HG03460 (cell line): ENCODE results near the gene SAMD4B.
"Not testable (repeated sequence)": the region's sequence is repeated elsewhere in the genome, so short reads cannot be mapped to it uniquely, and the experiment has no call there.

ENCODE experiments used
- ATAC-seq: cut with Tn5 transposase; IDR thresholded peaks from one replicate; pipeline ENCODE4 v1.9.1; 2021; ENCODE audit not compliant: unreplicated experiment

The SAMD4B gene, protein sequence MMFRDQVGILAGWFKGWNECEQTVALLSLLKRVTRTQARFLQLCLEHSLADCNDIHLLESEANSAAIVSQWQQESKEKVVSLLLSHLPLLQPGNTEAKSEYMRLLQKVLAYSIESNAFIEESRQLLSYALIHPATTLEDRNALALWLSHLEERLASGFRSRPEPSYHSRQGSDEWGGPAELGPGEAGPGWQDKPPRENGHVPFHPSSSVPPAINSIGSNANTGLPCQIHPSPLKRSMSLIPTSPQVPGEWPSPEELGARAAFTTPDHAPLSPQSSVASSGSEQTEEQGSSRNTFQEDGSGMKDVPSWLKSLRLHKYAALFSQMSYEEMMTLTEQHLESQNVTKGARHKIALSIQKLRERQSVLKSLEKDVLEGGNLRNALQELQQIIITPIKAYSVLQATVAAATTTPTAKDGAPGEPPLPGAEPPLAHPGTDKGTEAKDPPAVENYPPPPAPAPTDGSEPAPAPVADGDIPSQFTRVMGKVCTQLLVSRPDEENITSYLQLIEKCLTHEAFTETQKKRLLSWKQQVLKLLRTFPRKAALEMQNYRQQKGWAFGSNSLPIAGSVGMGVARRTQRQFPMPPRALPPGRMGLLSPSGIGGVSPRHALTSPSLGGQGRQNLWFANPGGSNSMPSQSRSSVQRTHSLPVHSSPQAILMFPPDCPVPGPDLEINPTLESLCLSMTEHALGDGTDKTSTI

GRCh38 chr19:39341719-39342604 is at the start of gene SAMD4B:
Gene SAMD4B (plus strand): TSS chr19:39342421. CDS start chr19:39356894, 14,473 bp downstream.
- peak; percentile 80 for ATAC-seq

DNA sequence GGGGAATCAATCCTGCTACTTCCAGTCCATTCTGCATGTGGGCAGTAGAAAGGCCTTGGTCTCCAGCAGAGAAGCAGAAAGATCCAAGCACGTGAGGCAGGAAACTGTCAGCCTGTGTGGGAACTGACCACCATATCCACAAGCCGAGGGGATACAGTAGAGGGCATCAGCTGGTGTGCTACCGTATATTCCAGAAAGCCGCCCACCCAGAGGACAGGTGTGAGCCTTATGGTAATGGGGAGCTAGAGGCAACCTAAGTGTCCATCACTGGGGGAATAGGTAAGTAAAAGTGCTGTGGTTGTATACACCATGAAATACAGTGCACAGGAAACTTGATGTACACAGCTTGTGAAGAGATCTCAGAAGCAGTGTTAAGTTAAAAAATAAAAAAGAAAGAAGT is 48.8 kb upstream of the SAMD4B start:
- no peak for ATAC-seq

DNA sequence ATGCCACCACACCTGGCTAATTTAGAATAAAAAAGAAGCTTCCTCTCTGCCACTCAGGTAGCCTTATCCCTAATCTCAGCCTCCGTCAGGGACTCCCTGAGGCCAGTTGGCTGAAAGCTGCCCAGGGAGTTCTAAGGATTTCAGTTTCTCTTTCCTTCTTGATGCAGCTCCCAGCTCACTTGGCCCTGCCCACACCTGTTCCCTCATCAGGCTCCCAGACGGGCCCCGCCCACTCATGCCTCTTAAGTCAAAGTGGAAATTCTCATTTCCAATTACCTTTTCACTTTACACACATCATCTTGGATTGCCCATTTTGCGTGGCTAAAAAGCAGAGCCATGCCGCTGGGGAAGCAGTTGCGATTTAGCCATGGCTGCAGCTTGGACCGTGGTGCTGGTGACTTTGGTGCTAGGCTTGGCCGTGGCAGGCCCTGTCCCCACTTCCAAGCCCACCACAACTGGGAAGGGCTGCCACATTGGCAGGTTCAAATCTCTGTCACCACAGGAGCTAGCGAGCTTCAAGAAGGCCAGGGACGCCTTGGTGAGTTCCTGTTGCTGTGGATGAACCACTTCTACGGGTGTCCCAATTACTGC is 46.1 kb upstream of the SAMD4B start, which contains the start of gene IFNL1:
Gene IFNL1 (plus strand): TSS at position 353 of the 591 bp plus-strand sequence. CDS start 15 bp downstream, at position 368.
- no peak for ATAC-seq

- no peak for ATAC-seq
Observed at GRCh38 chr19:39296906-39297305, 45.3 kb upstream of the SAMD4B start.

- ATAC-seq, result no peak
Observed at GRCh38 chr19:39297931-39298634, 44.1 kb upstream of the SAMD4B start.

- no peak for ATAC-seq
Observed at GRCh38 chr19:39299404-39299803, 42.8 kb upstream of the SAMD4B start.

DNA sequence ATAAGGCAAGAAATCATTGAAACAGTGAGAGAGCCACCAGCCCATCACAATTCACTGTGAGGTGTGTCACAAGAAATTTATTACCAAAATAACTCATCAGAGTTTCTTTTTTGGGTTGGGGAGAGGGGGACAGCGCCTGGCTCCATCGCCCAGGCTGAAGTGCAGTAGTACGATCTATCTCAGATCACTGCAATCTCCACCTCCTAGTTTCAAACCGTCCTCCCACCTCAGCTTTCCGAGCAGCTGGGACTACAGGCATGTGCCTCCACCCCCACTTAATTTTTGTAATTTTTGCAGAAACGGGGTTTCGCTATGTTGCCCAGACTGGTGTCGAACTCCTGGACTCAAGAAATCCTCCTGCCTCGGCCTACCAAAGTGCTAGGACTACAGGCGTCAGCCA is 42.4 kb upstream of the SAMD4B start:
- ATAC-seq, result no peak

- no peak for ATAC-seq
Observed at GRCh38 chr19:39301021-39301420, 41.2 kb upstream of the SAMD4B start.

- ATAC-seq, result no peak
Observed at GRCh38 chr19:39301562-39301961, 40.7 kb upstream of the SAMD4B start.

DNA sequence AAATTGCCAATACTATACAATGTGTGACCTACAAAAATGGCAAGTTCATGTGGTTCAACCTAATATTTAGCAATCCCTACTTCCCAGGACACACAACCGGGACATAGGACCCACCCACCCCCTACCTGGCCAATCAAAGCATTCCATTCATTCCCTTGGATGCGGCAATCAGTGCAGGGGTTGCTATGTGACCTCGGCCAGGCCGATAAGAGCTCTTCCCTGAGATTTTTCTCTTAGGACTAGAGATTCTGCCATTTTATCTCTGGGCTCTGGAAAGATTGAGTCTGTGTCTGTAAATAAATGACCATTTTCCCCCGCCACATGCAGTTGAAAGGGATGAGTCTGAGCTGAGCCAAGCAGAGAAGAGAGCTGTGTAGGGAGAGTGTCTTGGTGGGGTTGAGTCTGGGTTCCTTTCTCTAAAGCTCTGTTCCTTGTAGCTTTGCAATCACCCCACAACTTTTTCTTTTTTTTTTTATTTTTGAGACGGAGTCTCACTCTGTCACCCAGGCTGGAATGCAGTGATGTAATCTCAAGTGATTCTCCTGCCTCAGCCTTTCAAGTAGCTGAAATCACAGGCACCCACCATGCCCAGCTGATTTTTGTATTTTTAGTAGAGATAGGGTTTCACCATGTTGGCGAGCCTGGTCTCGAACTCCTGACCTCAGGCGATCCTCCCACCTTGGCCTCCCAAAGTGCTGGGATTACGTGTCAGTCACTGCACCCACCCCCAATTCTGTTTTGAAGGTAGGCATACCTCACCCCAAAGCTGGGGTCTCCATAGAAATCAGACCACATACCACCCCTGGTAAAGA is 38.6 kb upstream of the SAMD4B start:
- ATAC-seq, result no peak

- ATAC-seq, result no peak
Observed at GRCh38 chr19:39304185-39304513, 38.1 kb upstream of the SAMD4B start.

DNA sequence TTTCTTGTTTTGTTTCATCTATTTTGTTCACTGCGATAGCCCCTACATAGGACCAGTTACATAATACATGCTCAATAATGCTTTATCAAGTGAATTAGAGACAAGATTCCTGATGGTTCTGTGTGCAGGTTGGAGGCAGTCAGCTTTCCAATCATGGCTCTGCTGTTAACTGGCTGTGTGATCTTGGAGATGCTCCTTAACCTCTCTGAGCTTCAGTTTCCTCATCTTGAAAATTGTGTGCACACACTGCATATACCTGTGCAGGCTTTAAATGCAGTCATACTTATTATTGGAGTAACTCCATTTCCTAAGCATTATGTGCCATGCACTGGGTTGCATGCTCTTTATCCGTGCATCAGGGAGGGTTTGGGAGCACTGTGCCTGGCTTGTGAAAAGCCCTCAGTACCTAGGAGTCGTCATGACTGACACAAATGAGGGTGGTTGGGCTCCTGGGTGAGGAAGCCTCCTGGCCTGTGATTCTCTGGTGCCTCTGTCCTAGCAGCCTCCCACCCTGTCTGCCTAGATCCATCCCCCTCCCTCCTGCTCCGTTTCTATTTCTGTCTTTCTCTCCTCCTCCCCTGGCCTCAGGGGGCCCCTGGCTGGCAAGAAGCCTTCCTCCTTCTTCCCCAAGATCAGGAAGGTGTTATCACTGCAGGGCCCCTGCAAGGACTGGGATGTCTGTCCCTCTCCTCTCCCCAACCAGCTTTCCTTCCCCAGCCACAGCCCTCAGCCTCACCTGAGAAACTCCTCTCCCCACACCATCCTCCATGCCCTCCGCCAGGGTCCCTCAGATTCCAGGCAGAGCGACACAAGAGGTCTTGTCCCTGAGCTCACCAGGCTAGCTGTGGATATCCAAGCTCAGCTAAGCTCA is 37.3 kb upstream of the SAMD4B start:
- ATAC-seq, result no peak

DNA sequence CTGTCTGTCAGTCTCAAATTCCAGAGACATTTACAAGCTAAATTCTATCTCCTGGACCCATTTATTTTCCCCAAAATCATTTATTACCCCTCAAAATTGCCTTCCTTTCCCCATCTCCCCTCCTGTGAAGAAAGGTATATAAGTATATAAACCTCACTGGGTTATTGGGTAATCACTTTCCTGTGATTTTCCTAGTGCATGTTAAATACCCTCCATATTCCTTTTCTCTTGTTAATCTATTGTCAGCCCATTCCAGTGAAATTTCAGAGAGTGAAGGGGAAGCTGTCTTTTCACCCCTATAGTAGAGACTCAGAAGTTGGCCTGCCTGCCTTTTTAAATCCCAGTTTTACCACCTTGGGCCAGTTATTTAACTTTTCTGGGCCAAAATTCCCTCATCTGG is 36.1 kb upstream of the SAMD4B start:
- no peak for ATAC-seq

DNA sequence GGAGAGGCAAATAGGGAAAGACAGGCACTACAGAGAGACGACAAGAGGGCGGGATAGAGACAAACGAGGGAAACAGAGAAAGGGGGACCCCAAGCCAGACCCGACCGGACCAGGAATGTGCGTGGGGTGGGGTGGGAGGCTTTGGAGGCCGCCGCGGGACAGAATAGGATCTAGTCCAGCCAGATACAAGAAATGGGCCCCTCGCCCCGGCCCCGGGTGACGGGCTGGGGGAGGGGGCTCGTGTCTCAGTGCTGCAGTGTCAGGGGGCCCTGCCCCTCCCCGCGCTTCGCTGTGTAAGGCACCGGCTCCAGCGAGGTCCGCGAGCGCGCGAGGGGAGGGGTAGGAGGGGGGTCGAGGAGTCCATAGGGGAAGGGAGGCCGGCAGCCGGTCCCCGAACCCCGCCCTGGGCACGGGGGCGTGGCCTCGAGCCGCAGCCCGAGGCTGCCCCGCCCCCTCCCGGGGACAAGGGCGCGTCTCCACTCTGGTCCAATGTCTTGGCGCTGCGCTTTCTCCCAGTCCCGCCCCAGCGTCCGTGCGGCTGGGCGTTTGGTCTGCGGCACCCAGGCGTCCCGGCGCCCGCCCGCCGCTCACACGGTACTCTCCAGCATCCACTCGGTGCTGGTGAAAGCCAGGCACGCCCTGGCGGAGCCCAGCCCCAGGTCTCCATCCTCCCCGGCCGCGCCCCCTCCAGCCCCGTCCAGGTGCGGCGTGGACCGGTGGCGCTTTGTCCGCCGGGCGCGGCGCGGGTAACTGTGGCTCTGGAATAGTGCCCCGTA is 35.0 kb upstream of the SAMD4B start:
- no peak for ATAC-seq

DNA sequence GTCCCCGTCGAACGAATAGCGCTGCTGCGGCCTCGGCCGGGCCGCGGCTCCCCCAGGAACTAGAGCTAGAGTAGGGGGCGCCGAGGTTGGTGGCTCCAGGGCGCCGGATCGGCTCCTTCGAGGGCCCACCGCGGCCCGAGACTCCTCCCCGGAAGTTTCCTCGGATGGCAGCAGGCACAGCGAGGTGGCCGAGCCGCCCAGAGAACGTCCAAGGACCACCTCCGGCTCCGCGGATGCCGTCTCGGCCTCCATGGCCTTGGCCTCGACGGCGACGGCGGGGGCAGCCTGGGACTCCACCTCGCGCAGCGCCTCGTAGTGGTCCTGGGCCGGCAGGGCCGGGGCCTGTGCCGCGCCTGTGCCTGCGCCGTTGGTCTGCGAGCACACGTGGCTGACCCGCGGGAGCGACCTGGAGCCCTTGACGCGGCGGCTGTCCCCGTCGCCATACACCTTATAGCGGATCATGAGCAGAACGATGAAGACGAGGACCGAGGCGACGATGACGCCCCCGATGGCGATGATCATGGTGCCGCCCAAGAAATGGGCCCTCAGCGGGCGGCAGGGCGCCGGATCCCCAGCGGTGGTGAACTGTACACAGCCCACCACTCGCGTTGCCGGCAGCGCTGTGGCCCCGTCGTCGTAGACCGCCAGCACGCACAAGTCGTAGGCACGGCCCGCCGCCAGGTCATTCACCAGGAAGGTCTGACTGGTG is 34.2 kb upstream of the SAMD4B start:
- no peak for ATAC-seq

DNA sequence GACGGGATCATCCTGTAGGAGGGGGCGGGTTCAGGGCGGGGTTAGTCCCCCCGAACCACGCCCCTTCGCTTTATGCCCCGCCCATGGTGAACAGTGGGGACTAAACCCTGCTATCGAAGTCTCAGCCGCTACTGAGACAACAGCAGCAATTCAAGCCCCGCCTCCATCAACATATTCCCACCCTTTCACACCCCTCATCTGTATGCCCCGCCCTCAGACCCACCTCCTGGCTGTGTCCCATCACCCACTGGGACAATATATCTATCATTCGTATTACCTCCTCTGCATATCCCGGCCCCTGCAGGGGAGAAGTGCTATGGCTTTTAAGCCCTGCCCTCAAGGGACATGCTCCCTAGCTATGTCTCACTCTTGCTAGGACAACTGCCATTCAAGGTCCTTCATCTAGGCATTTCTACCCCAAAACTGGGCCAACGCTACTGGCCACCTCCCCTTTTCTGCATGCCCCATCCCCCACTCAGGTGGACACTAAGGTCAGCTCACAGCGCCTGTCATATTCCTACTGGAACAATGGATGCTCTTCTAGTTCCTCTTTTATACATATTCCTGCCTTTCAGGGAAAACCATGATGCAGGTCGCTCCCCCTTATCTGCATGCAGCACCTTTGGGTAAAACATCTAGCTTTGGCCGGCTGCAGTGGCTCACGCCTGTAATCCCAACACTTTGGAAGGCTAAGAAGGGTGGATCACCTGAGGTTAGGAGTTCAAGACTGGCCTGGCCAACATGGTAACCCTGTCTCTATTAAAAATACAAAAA is 33.5 kb upstream of the SAMD4B start:
- ATAC-seq, result no peak

DNA sequence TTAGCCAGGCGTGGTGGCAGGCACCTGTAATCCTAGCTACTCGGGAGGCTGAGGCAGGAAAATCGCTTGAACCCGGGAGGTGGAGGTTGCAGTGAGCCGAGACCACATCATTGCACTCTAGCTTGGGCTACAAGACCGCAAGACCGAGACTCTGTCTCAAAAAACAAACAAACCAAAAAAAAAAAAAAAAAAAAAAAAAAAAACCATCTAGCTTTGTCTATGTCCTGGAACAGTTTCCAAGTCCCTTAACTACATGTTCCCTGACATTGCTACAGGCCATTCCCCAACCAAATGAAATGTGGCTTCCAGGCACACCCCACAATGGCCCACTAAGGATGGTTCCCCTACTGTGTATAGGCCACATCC is 32.9 kb upstream of the SAMD4B start:
- not testable (repeated sequence) for ATAC-seq
